Measurements from ENCODE around the gene UGT1A6.
"Not testable (repeated sequence)": the region's sequence is repeated elsewhere in the genome, so short reads cannot be mapped to it uniquely, and the experiment has no call there.

The UGT1A6 gene

GRCh38 chr2:233708942-233709341 lies 16.3 kb downstream of the UGT1A6 start:
- no peak for DNase-seq (ENCODE audit: low spot score)
- TF ChIP-seq CTCF (IDR thresholded peaks at IDR 0.05; ENCODE audit: extremely low read depth, missing control alignments) = no peak

- peak; percentile 90 for TF ChIP-seq CTCF (IDR thresholded peaks at IDR 0.05; ENCODE audit: extremely low read depth, missing control alignments)
- peak; percentile 62 for DNase-seq (ENCODE audit: low spot score)
These were observed 18.8 kb downstream of the UGT1A6 start for GRCh38 chr2:233711312-233712008.

GRCh38 chr2:233712611-233713261 lies 20.0 kb downstream of the UGT1A6 start, which contains the start of gene UGT1A5:
TSS of gene UGT1A5 (plus strand) at chr2:233712907. CDS start at chr2:233712992, 85 bp downstream.
- no peak for TF ChIP-seq CTCF (IDR thresholded peaks at IDR 0.05; ENCODE audit: extremely low read depth, missing control alignments)
- DNase-seq (ENCODE audit: low spot score) = no peak

- TF ChIP-seq CTCF (IDR thresholded peaks at IDR 0.05; ENCODE audit: extremely low read depth, missing control alignments) = no peak
- DNase-seq (ENCODE audit: low spot score) = no peak
These were observed 20.5 kb downstream of the UGT1A6 start for GRCh38 chr2:233713262-233713615.

- TF ChIP-seq CTCF (IDR thresholded peaks at IDR 0.05; ENCODE audit: extremely low read depth, missing control alignments) = no peak
- no peak for DNase-seq (ENCODE audit: low spot score)
These were observed 21.4 kb downstream of the UGT1A6 start for GRCh38 chr2:233714121-233714520.

GRCh38 chr2:233718552-233718951 lies 25.9 kb downstream of the UGT1A6 start, which contains the start of gene UGT1A4:
TSS of gene UGT1A4 (plus strand) at chr2:233718736. CDS start at chr2:233718821, 85 bp downstream.
- TF ChIP-seq CTCF (IDR thresholded peaks at IDR 0.05; ENCODE audit: extremely low read depth, missing control alignments) = no peak
- no peak for DNase-seq (ENCODE audit: low spot score)

GRCh38 chr2:233728723-233729301 lies 36.1 kb downstream of the UGT1A6 start, which contains the start of gene UGT1A3:
TSS of gene UGT1A3 (plus strand) at chr2:233729042. CDS start at chr2:233729127, 85 bp downstream.
- no peak for TF ChIP-seq CTCF (IDR thresholded peaks at IDR 0.05; ENCODE audit: extremely low read depth, missing control alignments)
- no peak for DNase-seq (ENCODE audit: low spot score)

GRCh38 chr2:233736868-233737653 lies 44.4 kb downstream of the UGT1A6 start:
- DNase-seq (ENCODE audit: low spot score) = not testable (repeated sequence)

All from GM20000 (cell line).